ENCODE results near the gene LEKR1.
A peak's percentile ranks its signal among the peaks of the same experiment; 100 is the strongest.

LEKR1 gene

DNA sequence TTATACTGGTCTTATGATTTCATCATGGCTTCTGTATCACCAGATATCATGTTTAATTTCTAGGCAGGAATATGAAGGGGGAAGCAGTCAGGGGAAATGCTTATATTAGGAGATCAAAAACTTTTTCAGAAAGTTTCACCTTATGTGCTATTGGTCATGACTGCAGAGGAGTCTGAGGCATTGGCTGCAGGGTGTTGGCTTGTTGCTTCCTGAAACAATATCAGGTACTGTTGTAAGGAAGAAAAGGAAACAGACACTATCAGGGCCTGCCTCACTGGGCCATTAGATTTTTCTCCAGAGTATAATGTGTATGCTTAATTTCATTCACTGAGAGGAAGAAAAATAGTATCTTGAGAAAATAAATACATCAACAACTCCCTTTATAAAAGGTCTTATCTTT lies 34.7 kb downstream of the LEKR1 start:
- H3K36me3 ChIP-seq (ENCODE audit: low read depth), result no peaks in the 10 kb centered on the region
- H3K27ac ChIP-seq (ENCODE audit: poor library complexity, severe bottlenecking), result no peak overlapping the region
- DNase-seq (ENCODE audit: low spot score), result no peak
- TF ChIP-seq, protein P1, sequence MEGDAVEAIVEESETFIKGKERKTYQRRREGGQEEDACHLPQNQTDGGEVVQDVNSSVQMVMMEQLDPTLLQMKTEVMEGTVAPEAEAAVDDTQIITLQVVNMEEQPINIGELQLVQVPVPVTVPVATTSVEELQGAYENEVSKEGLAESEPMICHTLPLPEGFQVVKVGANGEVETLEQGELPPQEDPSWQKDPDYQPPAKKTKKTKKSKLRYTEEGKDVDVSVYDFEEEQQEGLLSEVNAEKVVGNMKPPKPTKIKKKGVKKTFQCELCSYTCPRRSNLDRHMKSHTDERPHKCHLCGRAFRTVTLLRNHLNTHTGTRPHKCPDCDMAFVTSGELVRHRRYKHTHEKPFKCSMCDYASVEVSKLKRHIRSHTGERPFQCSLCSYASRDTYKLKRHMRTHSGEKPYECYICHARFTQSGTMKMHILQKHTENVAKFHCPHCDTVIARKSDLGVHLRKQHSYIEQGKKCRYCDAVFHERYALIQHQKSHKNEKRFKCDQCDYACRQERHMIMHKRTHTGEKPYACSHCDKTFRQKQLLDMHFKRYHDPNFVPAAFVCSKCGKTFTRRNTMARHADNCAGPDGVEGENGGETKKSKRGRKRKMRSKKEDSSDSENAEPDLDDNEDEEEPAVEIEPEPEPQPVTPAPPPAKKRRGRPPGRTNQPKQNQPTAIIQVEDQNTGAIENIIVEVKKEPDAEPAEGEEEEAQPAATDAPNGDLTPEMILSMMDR (IDR thresholded peaks at IDR 0.05; ENCODE audit: poor library complexity, severe bottlenecking), result no peak
- H3K4me3 ChIP-seq (ENCODE audit: severe bottlenecking), result no peak overlapping the region
- H3K9me3 ChIP-seq (ENCODE audit: severe bottlenecking), result no peaks in the 10 kb centered on the region
- ATAC-seq (ENCODE audit: low read depth), result no peak
- no peaks in the 10 kb centered on the region for H3K27me3 ChIP-seq (ENCODE audit: insufficient read depth, poor library complexity, severe bottlenecking)
- no peaks in the 10 kb centered on the region for H3K4me1 ChIP-seq (ENCODE audit: insufficient read depth, poor library complexity, severe bottlenecking)

DNA sequence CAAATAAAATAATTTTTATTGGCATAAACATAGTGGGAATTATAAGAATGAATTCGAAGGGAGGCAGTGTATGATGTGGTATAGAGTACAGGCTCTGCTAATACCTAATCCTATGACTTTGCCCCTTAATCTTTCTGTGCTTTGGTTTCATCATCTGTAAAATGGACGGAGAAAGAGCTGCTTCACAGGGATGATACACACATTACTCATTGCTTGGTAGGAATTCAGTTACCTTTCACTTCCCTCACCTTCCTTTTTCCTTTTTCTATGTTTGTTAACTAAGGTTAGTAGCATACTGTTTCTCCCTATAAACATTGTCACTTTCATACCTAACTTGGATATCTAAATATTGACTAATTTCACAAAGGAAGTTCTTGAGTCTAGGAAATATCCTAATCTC lies 36.2 kb downstream of the LEKR1 start:
- H3K27me3 ChIP-seq (ENCODE audit: insufficient read depth, poor library complexity, severe bottlenecking), result no peaks in the 10 kb centered on the region

DNA sequence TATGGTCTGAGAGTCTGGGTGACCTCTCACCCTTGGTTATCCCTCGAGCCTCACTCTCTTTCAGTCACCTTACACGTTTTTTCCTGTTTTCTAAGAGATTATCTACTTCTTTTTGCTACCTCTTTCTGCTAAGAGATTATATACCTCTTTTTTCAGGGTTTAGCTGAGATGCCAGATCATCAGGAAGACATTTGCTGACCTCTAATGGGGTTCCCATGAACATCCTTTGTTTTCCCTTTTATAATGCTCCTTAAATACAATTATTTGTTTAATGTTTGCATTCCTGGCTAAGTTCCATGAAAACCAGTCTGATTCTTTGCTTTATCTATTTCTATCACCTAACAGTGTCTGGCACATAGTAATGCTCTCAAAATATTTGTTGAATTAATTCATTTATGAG lies 39.6 kb downstream of the LEKR1 start:
- DNase-seq (ENCODE audit: low spot score), result no peak

More for the DNA sequence above, 36.2 kb downstream of the LEKR1 start:
- DNase-seq (ENCODE audit: low spot score) (no peak), ATAC-seq (ENCODE audit: low read depth) (peak; percentile 46; the same call in 1 of the 3 replicates)
- TF ChIP-seq, protein P1 (IDR thresholded peaks at IDR 0.05; ENCODE audit: poor library complexity, severe bottlenecking), result no peak
- H3K27ac ChIP-seq (ENCODE audit: poor library complexity, severe bottlenecking), result no peak overlapping the region
- H3K4me1 ChIP-seq (ENCODE audit: insufficient read depth, poor library complexity, severe bottlenecking), result no peaks in the 10 kb centered on the region
- no peaks in the 10 kb centered on the region for H3K9me3 ChIP-seq (ENCODE audit: severe bottlenecking)
- H3K4me3 ChIP-seq (ENCODE audit: severe bottlenecking), result no peak overlapping the region
- H3K36me3 ChIP-seq (ENCODE audit: low read depth), result no peaks in the 10 kb centered on the region

DNA sequence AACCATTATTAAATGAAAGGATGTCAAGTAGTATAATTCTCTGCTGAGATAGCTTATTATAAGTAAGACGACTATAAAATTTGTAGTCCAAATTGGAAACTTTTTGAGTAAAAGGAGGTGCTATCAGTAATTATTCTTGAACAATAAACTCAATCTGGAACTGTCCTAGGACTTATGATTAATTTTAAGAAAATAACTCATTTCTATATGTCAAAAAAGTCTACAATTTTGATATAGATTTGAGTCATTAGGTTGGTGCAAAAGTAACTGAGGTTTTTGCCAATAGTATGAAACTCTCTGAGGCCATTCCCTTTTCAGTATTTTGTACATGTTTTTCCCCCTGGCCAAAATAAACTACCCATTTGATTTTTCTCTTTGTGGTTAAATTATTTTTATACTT lies 41.0 kb downstream of the LEKR1 start:
- no peaks in the 10 kb centered on the region for H3K4me1 ChIP-seq (ENCODE audit: insufficient read depth, poor library complexity, severe bottlenecking)
- no peak overlapping the region for H3K27ac ChIP-seq (ENCODE audit: poor library complexity, severe bottlenecking)
- no peak for ATAC-seq (ENCODE audit: low read depth)
- H3K36me3 ChIP-seq (ENCODE audit: low read depth), result no peaks in the 10 kb centered on the region
- DNase-seq (ENCODE audit: low spot score), result no peak
- H3K27me3 ChIP-seq (ENCODE audit: insufficient read depth, poor library complexity, severe bottlenecking), result no peaks in the 10 kb centered on the region
- peaks cover 2% of the 10 kb centered on the region for H3K9me3 ChIP-seq (ENCODE audit: severe bottlenecking)
- H3K4me3 ChIP-seq (ENCODE audit: severe bottlenecking), result no peak overlapping the region
- TF ChIP-seq, protein P1 (IDR thresholded peaks at IDR 0.05; ENCODE audit: poor library complexity, severe bottlenecking), result no peak

More for the DNA sequence above, 39.6 kb downstream of the LEKR1 start:
- Histone ChIP-seq H3K4me3 (ENCODE audit: severe bottlenecking) (no peak overlapping the region), H3K4me1 (ENCODE audit: insufficient read depth, poor library complexity, severe bottlenecking) (no peaks in the 10 kb centered on the region), H3K36me3 (ENCODE audit: low read depth) (no peaks in the 10 kb centered on the region), H3K27ac (ENCODE audit: poor library complexity, severe bottlenecking) (no peak overlapping the region), H3K27me3 (ENCODE audit: insufficient read depth, poor library complexity, severe bottlenecking) (no peaks in the 10 kb centered on the region), H3K9me3 (ENCODE audit: severe bottlenecking) (no peaks in the 10 kb centered on the region)
- no peak; the same call in 2 of the 3 replicates for ATAC-seq (ENCODE audit: low read depth)
- TF ChIP-seq, protein P1 (IDR thresholded peaks at IDR 0.05; ENCODE audit: poor library complexity, severe bottlenecking), result peak; percentile 32

DNA sequence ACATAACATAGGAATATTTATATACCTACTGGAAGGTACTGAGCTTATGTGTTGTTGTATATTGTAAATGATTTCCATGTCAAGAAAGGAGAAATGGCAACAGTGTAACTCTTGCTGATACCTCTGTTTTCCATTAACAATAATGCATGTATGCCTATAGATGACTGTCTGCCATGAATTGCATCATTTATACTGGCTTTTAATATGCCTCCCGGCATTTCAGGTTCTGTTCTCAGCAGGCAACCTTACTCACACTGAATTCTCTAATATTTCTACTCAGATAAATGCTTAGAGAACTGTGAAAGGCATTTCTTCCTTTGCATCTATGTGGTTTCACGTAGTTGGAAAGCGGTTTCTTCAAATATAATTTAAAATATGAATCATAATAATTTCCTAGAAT lies 41.8 kb downstream of the LEKR1 start:
- Histone ChIP-seq H3K4me1 (ENCODE audit: insufficient read depth, poor library complexity, severe bottlenecking) (no peaks in the 10 kb centered on the region), H3K4me3 (ENCODE audit: severe bottlenecking) (no peak overlapping the region), H3K36me3 (ENCODE audit: low read depth) (no peaks in the 10 kb centered on the region), H3K9me3 (ENCODE audit: severe bottlenecking) (peaks cover 9% of the 10 kb centered on the region), H3K27me3 (ENCODE audit: insufficient read depth, poor library complexity, severe bottlenecking) (no peaks in the 10 kb centered on the region), H3K27ac (ENCODE audit: poor library complexity, severe bottlenecking) (no peak overlapping the region)
- TF ChIP-seq, protein P1 (IDR thresholded peaks at IDR 0.05; ENCODE audit: poor library complexity, severe bottlenecking), result no peak
- DNase-seq (ENCODE audit: low spot score) (no peak), ATAC-seq (ENCODE audit: low read depth) (no peak)

All from RWPE2 (cell line).